Amygdala (tissue), 56 donors: ENCODE results near the gene SEPTIN12.
"Not testable (repeated sequence)": the region's sequence is repeated elsewhere in the genome, so short reads cannot be mapped to it uniquely, and the experiment has no call there.

ENCODE experiments used
- DNase-seq, 56 donors: peaks; one replicate each; lab custom pipeline; 2025; lab: John Stamatoyannopoulos, UW

SEPTIN12 gene

DNA sequence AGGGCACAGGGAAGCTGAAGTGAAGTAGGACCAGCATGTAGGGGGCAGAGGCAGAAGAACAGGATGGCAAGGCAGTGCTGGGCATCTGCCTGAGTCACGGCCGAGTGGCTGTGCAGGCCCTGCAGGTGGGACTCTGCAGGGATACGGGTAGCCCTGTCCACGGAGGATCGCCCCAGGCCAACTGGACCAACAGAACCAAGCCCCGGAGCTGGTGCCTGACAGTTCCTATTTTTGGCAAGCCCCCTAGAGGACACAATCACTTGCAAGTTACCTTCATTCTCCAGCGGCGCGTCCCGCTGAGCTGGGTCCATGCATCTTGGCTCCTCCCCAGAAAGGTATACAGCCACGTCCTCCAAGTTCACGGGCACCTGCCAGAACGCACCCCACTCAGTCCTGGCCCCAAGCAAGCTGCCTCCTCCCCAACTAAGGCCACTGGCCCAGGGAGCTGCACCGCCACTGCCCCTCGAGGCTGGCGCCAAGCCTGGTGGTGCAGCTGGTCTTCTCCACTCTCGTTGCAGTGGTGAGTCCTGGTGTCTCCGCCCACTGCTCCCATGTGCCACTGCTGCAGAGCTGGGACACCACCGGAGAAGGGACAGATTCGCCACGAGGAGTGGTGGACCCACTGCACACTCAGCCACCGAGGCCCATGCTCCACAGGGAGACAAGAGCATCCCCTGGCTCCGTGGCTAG, 27.8 kb downstream of the SEPTIN12 start:
- no peak for DNase-seq

DNA sequence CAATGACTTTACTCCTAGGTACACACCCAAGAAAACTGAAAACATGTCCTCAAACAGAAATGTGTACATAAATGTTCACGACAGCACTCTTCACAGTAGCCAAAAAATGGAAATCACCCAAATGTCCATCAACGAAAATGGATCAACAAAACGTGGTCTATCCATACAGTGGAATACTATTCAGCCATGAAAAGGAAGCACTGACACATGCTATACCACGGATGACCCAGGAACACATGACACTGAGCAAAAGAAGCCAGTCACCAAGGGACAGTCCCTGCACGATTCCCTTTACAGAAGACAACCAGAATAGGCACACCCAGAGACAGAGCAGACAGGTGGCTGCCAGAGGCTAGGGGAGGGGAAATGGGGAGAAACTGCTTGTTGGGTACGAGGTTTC, 32.5 kb downstream of the SEPTIN12 start:
- no peak for DNase-seq

DNA sequence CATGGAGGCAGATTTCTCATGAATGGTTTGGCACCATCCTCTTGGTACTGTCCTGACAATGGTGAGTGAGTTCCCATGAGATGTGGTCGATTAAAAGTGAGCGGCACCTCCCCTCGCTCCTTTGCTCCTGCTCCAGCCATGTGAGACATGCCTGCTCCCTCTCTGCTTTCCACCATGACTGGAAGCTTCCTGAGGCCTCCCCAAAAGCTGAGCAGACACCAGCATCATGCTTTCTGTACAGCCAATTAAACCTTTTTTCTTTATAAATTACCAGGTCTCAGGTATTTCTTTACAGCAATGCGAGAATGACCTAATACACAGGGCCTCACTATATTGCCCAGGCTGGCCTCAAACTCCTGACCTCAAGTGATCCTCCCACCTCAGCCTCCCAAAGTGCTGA, 33.3 kb downstream of the SEPTIN12 start:
- no peak for DNase-seq

DNA sequence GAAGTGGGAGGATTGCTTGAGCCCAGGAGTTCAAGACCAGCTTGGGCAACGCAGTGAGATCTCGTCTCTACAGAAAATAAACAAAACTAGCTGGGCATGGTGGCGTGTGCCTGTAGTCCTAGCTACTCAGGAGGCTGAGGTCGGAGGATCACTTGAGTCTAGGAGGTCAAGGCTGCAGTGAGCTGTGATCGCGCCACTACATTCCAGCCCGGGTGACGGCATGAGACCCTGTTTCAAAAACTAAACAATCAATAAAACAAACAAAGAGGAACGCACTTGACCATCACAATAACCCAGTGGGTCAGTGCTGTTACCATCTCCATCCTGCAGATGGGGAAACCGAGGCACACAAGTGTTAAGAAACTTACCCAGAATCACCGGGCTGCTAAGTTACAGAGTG, 34.9 kb downstream of the SEPTIN12 start:
- no peak for DNase-seq

DNA sequence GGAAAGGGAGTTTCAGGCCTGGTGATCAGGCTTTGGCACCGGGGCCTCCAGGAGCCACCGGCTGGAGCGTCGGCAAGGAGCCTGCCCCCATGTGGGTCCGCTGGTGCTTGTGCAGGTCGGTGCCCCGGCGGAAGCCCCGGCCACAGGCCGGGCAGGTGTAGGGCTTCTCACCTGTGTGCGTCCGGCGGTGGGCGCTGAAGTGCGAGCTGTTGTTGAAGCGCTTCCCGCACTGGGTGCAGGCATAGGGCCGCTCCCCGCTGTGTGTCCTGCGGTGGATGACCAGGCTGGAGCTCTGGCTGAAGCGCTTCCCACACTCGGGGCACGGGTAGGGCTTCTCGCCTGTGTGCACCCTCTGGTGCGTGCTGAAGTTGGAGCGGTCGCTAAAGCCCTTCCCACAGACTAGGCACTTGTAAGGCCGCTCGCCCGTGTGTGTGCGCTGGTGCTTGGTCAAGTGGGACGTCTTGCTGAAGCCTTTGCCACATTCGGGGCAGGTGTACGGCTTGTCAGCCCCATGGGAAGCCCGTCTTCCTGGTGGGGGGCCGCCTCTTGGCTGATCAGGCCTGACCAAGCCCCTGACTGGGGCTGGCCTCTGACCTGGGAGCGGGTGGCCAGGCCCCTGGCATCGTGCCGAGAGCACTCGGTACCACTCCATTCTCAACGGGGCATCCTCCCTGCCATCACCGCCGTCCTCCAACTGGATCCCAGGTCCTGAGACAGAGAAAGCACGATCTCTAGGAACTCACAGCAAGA, 35.6 kb downstream of the SEPTIN12 start:
- no peak for DNase-seq

DNA sequence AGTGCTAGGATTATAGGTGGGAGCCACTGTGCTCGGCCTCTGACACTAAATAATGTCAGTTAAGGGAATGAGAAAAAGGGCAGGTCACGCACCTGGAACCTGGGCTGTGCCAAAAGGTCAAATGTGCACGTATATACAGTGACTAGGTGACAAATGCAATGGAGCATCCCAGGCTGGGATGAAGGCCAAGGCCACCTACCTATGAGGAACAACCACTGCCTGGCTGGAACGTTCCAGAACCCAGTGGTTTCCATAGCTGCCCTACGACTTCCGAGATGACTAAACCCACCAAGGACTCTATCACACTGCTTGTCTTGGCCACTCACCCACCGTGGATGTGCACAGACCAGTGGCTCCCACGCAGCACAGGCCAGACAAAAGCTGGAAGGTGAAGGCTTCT, 37.2 kb downstream of the SEPTIN12 start:
- DNase-seq, result no peak

DNA sequence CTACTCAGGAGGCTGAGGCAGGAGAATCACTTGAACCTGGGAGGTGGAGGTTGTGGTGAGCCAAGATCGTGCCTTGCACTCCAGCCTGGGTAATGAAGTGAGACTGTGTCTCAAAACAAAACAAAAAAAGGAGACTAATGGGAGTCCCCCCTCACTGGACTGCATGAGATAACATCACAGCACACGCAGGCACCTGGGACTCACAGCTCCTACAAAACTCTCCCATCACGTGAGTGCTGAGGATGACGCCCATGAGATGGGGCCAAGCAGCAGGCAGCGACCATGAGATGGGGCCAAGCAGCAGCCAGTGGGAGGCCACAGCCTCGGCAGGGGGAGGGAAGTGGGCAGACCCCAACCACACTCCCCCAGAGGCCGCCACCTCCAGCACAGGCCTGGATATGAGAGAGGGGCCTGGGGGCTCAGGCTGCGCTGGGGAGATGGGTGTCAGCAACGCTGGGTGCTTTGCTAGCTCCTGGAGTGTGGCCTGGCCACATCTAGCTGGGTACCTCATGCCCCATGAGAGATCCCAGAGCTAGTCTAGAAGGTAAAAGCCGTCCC, 38.4 kb downstream of the SEPTIN12 start:
- no peak for DNase-seq

DNA sequence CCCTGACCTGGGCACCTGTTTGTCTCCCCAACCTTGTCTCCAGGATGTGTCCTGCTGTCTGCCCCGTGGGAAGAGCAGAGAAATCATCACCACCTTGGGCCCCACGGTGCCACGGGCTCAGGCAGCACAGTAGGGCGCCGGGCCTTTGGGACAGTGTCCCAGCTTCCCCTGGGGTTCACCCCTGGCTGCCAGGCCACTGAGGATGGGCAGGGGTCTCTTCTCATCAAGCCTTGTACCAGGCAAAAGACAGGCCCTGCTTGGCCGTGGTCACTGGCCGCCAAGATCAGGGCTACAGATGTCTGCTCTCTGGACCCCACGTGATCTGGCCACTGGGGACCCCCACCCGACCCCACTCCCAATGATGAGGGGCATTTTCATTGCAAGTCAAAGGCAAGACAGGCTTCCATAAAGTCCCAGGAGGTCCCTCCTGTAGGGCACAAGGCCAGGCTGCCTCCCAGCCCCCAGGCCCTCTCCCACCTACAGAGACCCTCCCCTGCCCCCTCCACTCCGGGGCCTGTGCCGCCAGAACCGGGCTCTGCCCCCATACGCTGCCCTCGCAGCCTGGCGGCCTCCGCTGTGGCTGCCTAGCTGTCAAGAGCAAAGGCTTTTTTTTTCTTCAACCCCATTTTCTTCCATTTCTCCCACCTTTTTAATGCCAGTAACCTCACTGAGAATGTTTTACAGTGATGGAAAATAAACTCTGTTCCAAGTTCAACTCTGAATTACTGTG, 39.3 kb downstream of the SEPTIN12 start:
- DNase-seq, result no peak

DNA sequence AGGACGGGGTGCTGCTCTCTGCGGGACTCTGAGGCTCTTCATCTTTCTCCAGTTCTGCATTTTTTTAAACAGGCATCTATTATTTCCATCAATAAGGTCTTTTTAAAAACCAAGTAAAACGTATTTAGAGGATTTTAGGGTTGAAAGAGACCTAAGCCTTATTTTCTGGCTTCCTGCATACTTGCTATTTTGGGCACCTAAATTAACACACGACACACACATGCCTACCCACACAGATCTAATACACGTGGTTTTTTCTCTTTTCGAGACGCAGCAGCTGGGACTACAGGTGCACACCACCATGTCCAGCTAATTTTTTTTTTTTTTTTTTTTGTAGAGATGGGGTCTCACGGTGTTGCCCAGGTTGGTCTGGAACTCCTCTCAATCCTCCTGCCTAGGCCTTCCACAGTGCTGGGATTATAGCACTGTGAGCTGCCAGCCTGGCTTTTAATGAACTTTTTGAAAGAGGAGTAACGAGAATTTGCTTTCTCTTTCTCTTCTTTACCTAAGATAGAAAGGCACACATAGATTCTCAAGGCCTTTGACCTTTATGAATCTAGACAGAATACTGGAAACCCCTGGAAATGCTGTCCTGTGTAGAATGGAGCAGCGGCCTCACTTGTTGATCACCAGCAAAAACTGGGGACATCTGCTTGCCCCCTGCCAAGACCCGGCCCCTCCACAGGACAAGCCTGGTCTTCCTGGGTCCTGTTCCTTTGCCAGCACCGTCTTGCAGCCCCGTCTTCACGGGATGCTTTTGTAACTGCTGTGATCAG, 40.1 kb downstream of the SEPTIN12 start:
- no peak for DNase-seq

DNA sequence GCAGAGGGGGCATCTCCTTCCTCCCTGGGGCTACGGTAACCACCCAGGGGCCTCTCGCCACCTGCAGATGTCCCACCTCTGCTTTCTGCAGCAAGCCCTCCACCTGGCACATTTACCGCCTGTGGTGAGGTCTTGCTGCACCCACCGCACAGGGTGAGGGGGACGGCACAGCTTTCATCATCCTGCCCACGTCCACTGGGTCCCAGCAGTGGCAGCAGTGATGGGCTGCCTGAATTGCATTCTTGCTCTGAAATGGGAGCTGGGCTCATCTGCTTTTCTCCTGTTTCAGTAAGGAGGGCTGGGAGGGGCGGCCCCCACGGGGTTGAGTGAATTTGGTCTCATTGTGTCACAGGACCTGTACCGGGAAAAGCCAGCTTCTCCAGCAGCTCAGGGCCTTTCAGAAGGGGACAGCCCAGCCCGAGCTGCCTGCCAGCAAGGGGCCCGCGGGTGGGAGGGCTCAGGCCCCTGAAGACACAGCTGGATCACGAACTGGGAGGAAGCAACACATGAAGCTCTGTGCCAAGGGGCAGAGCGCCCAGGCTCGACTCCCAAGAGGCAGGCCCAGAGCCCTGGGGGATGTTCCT, 41.1 kb downstream of the SEPTIN12 start:
- peak in 11 of 56 donors; percentile 11 to 30 (median 20) for DNase-seq

DNA sequence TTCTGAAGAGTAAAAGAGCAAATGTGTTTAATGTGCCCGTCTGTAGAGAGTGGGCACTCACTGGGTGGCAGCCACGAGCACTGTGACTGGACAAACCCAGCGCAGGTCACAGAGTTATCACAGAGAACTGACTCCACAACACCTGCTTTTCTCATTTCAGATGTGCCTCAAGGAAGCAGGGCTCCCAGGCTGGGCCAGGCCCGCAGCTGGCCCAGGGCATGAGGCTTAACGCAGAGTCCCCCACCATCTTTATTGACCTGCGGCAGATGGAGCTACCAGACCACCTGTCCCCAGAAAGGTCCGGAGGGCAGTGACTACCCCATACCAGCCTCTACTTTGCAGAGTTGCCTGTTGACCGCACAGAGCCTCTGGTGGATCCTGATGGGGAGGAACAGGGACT, 41.9 kb downstream of the SEPTIN12 start:
- DNase-seq, result no peak

DNA sequence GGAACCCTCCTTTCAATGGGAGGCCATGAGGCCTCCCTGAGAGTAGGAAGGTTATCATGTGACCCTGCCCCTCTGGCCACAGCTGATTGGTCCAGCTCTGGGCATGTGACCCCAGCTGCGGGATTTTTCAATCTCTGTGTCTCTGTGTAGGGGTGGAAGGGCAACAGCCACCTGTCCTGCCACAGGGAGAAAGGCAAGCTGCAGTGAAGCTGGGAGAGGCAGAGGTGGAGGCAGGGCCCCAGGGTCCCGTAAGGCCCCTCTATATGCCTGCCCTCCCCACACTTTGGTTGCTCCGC, 42.9 kb downstream of the SEPTIN12 start:
- no peak for DNase-seq

DNA sequence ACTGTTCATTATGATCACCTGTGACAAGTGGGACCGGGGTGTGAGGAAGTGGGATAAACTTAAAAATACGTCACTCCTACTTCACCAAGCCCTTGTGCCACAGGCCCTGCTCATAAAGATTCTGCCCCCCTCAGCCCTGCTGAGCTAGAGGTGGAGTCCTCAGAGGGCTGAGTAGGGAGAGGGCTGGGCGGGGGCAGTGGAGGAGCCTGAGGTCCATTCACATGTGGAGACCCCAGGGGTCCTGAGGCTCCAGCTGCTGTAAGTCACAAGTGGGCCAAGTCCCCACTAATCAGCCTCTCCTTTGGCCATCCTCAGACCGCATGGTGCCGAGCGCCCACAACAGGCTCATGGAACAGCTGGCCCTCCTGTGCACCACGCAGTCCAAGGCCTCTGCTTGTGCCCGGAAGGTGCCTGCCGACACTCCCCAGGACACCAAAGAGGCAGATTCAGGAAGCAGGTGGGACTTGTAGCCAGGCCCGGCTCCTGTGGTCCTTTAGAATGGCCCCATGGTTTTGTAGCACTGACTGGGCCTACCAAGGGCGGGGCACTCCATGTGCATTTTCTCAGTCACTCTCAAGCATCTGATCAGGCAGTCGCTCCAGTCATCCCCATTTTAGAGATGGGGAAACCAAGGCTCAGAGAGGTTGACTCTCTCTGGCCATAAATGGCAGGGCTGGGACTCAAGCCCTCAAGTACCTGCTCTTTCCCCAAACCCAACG, 43.4 kb downstream of the SEPTIN12 start:
- no peak for DNase-seq

DNA sequence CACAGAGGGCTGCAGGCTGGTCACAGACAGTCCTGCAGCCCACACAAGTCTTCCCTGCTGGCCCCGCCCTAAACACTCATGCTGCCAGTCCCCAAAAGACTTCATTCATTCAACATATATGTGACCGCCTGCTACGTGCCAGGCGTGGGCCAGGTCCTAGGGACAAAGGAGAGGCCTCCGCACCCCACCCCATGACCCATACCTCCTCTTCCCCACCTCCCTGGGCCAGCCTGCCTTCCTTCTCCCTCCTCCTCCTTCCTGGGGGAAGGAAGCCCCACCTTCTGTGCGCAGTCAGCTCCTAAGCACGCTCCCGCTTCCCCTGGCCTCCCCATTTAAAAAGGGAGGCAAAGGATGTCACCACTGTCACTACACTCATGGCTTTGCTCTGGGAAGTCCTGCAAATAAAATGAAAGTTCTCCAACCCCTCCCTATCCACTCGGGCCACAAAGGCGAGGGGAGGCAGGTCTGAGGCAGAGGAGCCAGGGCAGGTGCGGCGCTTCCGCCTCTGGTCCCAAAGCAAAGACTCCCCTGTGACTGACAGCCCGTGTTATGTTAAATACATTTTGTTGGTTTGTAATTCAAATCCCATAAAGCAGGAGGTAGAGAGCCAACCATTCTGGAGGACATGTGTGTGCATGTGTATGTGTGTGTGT, 44.8 kb downstream of the SEPTIN12 start:
- DNase-seq, result no peak

DNA sequence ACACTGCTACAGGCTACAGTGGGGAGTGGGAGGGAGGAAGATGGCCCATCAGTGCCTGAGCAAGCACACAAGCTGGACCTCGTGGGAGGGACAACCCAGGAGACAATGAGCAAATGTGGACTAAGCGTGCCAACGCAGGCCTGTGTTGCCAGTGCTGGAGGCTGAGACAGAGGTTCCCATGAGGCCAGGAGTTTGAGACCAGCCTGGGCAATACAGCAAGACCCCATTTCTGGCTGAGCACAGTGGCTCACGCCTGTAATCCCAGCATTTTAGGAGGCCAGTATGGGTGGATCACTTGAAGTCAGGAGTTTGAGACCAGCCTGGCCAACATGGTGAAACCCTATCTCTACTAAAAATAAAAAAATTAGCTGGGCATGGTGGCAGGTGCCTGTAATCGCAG, 49.8 kb downstream of the SEPTIN12 start:
- DNase-seq, result not testable (repeated sequence)

DNA sequence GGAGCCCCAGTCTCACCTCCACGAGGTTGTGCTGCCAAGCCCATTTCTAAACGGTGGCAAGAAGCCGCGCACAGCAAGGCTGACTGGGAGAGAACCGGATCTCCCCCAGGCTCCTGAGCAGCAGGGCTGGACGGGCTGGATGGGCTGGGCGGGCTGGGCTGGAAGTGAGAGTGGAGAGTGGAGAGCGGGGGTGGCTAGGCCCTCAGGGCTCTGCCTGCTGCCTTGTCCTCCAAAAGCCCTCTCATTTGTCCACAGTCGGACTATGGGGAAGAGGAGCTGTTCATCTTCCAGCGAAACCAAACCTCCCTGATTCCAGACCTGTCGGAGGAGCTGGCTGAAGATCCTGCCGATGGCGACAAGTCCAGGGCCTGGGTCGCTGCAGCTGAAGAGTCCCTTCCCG, 50.6 kb downstream of the SEPTIN12 start:
- no peak for DNase-seq

DNA sequence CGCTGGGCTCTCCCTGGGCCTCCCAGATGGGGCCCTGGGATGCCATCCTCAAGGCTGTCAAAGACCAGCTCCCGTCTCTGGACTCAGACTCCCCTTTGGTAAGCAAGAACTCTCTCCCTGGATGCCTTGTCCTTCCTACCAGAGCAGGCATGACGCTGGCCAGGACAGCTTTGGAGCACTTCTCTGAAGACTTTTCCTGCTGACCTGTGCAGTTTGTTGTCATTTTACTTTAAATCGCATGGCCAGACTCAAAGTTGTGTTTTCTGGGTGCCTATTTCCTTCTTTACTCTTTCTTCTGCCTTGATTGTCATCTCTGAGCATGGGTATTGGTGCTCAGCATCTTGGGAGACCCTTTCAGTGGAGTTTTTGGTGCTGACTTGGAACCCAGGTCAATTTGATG, 51.6 kb downstream of the SEPTIN12 start:
- no peak for DNase-seq

DNA sequence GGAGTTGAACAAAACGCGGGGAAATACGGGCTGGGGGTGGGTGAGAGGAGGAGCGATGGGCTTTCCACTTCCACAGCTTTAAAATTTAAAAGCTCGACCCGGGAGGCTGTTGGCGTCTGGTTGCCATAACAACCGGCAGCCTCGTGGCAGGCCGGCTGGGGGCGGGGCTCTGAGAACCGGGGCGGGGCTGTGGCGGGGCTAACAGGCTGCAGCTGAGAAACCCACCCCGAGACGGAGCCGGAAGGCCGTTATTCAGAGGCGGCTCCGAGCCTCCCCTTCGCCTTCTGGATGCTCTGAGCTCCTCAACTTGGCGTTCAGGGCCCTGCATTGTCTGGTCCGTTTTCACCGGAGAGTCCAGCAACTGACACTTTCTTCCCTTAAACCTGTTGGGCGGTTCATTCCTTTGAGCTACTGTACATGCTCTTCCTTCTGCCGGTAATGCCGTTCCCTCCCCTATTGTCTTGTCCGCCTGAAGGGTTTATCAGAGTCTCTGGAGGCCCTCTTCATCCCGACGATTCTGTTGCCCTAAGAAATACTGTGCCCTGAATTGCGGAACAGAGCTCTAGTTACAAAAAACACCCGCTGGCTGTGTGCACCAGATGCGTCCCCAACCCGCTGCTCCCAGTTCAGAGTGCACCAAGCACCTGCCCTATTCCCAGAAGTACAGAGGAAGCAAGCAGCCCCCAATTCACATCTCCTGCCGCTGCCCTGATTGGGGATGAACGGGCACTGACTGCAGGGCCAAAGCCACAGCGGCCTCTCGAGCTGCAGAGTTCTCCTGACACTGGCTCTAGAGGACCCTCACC, 53.2 kb downstream of the SEPTIN12 start:
- peak in 53 of 56 donors; percentile 20 to 84 (median 72) for DNase-seq
